DMS114 treated with DMSO at 0.1 percent for 48 hours (cell line): ENCODE results near the gene USP26.
A peak's percentile ranks its signal among the peaks of the same experiment; 100 is the strongest.
"Not testable (repeated sequence)": the region's sequence is repeated elsewhere in the genome, so short reads cannot be mapped to it uniquely, and the experiment has no call there.

ENCODE experiments used
- DNase-seq: peaks from one replicate; lab custom pipeline; 2025; ENCODE audit not compliant: unreplicated experiment; lab: John Stamatoyannopoulos, UW

Gene USP26

GRCh38 chrX:133042260-133042659, 54.6 kb downstream of the USP26 start:
- DNase-seq = no peak

- no peak for DNase-seq
Observed at GRCh38 chrX:133033010-133033409, 63.9 kb downstream of the USP26 start.

- no peak for DNase-seq
Observed at GRCh38 chrX:133018229-133018628, 78.7 kb downstream of the USP26 start.

- no peak for DNase-seq
Observed at GRCh38 chrX:133007458-133007857, 89.5 kb downstream of the USP26 start.

GRCh38 chrX:133005616-133006015, 91.3 kb downstream of the USP26 start:
- DNase-seq = no peak

GRCh38 chrX:133005042-133005441, 91.9 kb downstream of the USP26 start:
- peak; percentile 0 for DNase-seq

GRCh38 chrX:132999209-132999608, 97.7 kb downstream of the USP26 start:
- DNase-seq = no peak

- DNase-seq = no peak
Observed at GRCh38 chrX:132990835-132991234, 106.1 kb downstream of the USP26 start.

GRCh38 chrX:132986556-132986955, 110.4 kb downstream of the USP26 start:
- no peak for DNase-seq

- DNase-seq = no peak
Observed at GRCh38 chrX:132984058-132984650, 112.8 kb downstream of the USP26 start.

GRCh38 chrX:132983496-132983895, 113.4 kb downstream of the USP26 start:
- no peak for DNase-seq

- DNase-seq = not testable (repeated sequence)
Observed at GRCh38 chrX:132980035-132980434, 116.9 kb downstream of the USP26 start.
